Kidney epithelial cell (primary cell): ENCODE measurements around the gene SLC7A5. TPM values are rescaled to one million over a fixed set of nuclear protein-coding genes. Genes with fewer than 3 reads are reported as not detected.

Experiments used
- DNase-seq: peaks from one replicate; pipeline ENCODE4 v3.0.0-alpha.2; 2010; ENCODE audit warnings: low read depth
- H3K27me3 ChIP-seq: 2 replicates; pipeline ENCODE4 v1.6.0; 2011; ENCODE audit warnings: low read length; ENCODE audit not compliant: control insufficient read depth, insufficient read depth
- H3K36me3 ChIP-seq: 2 replicates; pipeline ENCODE4 v1.5.1; 2011; ENCODE audit warnings: low read length; ENCODE audit not compliant: control insufficient read depth, insufficient read depth
- H3K4me3 ChIP-seq: 2 replicates; pipeline ENCODE4 v1.5.1; 2011; ENCODE audit warnings: low read depth, mild to moderate bottlenecking, control low read depth, low read length
- total RNA-seq: library from RNA; depleted of rRNA; stranded (reverse); fragments of >200 nt; gene quantifications from 2 replicates; pipeline ENCODE4 v1.2.3, GENCODE V29; 2015
- TF ChIP-seq, protein P1 (sequence below): IDR thresholded peaks from 2 replicates; pipeline ENCODE4 v1.5.1; 2011; ENCODE audit warnings: mild to moderate bottlenecking, moderate library complexity, low read length, control low read depth, inconsistent platforms; ENCODE audit not compliant: insufficient read depth, poor library complexity, severe bottlenecking

The SLC7A5 gene
- total RNA-seq, 1 donor from 2014 or later = 308 TPM

DNA sequence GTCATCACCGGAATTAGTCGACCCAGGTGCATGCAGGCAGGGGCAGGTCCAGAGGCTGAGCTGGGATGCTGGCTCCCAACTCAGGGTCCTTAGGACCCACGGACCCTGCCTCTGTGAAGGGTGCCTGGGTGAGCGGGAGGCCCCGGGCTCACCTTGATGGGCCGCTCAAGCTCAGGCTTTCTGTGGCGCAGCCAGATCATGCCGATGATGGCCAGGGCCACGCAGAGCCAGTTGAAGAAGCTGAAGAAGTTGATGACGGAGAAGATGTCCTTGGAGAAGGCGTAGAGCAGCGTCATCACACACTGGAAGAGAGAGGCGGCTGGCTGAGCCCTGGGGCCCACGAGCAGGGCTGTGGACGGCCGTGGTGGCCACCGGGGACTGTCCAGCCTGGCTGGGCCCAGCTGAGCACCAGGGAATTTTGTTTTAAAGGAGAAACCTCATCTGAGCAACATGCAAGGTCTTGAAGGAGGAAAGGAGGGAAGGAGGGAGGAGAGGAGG, 32.9 kb downstream of the SLC7A5 start:
- no peak overlapping the region for H3K4me3 ChIP-seq

DNA sequence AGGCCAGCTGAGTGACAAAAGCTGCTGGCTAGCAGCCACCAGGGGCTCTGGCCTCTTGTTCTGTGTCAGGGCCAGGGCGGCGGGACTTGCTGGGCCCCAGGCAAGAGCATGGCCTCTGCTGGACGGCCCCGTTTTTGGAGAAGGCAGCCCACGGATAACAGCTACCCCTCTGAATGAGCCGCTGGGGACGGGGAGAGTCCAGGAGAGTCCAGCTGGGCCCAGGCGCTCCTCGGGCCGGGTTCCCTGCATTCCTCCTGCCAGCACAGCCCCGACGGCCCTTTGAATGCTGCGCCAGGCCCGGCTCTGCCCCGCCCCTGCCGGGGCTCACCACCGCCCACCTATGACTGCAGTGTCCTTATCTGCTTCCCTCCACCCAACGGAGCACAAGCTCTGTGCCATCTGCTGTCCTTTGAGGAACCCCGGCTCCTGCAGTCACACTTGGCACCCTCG, 33.4 kb downstream of the SLC7A5 start:
- Histone ChIP-seq H3K27me3 (no peaks in the 10 kb centered on the region), H3K4me3 (no peak overlapping the region), H3K36me3 (peaks cover 3% of the 10 kb centered on the region)
- DNase-seq = no peak
- TF ChIP-seq, protein P1, sequence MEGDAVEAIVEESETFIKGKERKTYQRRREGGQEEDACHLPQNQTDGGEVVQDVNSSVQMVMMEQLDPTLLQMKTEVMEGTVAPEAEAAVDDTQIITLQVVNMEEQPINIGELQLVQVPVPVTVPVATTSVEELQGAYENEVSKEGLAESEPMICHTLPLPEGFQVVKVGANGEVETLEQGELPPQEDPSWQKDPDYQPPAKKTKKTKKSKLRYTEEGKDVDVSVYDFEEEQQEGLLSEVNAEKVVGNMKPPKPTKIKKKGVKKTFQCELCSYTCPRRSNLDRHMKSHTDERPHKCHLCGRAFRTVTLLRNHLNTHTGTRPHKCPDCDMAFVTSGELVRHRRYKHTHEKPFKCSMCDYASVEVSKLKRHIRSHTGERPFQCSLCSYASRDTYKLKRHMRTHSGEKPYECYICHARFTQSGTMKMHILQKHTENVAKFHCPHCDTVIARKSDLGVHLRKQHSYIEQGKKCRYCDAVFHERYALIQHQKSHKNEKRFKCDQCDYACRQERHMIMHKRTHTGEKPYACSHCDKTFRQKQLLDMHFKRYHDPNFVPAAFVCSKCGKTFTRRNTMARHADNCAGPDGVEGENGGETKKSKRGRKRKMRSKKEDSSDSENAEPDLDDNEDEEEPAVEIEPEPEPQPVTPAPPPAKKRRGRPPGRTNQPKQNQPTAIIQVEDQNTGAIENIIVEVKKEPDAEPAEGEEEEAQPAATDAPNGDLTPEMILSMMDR = no peak

More for the DNA sequence above, 32.9 kb downstream of the SLC7A5 start:
- DNase-seq = no peak
- no peaks in the 10 kb centered on the region for H3K27me3 ChIP-seq
- TF ChIP-seq, protein P1 = no peak
- H3K36me3 ChIP-seq = peaks cover 2% of the 10 kb centered on the region

DNA sequence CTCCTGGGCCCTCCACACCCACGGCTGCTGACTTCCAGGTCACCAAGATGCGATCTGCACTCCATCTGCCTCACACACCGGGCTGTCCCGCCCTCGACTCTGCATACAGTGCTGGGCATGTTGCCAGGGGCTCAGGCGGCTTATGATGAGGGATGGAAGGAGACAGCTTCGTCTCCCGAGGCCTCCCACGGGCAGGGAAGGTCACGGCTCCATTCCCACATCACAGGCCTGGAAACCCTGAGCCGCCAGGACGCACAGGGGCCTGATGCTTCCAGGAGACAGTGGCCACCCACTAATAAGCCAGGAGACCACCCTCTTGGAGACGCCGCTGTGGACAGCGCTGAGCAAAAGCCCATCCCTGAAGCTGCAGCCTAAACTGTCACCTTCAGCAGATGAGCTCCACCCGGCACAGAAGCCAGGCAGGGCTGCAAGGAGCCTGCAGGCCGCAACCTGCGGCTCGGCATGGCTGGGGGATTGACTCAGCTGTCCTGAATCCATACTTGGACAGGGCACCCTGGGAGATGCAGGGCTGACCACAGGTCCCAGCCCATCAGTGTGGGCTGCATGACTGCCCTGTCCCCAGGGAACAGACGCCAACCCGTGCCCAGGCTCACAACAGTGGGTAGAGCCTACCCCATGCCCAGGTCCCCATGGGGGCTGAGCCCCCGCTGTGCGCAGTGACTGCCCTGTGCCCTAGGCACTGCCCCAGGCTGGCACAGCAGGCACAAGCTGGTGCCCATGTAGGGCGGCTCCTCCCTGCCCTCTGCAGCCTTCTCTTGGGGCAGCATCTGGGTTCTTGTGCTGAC, 34.4 kb downstream of the SLC7A5 start:
- Histone ChIP-seq H3K36me3 (peaks cover 3% of the 10 kb centered on the region), H3K4me3 (no peak overlapping the region)

DNA sequence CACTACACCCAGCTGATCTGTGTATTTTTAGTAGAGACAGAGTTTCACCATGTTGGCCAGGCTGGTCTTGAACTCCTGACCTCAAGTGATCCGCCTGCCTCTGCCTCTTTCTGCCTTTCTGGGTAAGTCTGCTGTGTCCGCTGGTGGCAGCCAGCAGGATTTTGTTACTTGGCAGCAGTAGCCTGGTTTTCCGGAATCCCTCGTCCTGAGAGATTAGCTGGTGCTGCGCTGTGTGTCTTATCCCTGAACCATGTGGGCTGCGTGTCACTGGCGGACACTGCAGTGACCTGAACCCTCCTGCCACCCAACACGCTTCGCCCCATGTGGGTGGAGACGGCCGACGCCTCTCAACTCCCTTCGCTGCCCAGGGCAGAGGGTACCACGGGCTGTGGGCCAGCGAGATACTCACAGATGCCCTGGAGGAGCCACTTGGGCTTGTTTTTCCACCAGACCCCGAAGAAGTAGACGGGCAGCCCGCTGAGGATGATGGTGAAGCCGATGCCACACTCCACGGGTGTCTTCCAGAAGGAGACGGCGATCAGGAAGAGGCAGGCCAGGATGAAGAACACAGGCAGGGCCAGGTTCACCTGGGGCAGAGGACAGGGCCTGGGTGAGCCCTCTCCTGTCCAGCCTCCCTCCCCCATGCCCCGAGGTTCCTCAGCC, 35.2 kb downstream of the SLC7A5 start:
- no peaks in the 10 kb centered on the region for H3K27me3 ChIP-seq
- DNase-seq = no peak
- H3K4me3 ChIP-seq = no peak overlapping the region
- TF ChIP-seq, protein P1 = no peak
- H3K36me3 ChIP-seq = peaks cover 1% of the 10 kb centered on the region

More for the DNA sequence above, 34.4 kb downstream of the SLC7A5 start:
- DNase-seq = no peak
- no peaks in the 10 kb centered on the region for H3K27me3 ChIP-seq
- TF ChIP-seq, protein P1 = no peak

DNA sequence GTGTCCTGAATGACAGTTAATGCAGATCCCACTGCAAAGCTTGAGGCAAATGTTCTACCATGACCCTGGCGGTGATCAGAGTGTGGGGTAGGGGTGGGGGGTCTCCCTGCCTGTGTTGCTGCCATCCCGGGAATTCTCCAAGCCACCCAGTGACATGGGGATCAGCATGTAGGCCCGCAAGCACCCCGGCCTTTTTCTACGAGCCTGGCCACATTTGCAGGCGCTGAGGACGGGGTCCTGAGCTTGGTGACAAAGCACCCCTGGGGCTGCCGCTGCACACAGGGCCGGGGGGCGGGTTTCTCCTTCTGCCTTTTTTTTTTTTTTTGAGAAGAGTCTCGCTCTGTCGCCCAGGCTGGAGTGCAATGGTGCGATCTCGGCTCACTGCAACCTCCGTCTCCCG, 35.8 kb downstream of the SLC7A5 start:
- peaks cover 1% of the 10 kb centered on the region for H3K36me3 ChIP-seq
- no peak for DNase-seq
- TF ChIP-seq, protein P1 = no peak
- H3K4me3 ChIP-seq = no peak overlapping the region
- no peaks in the 10 kb centered on the region for H3K27me3 ChIP-seq
